Neural cell (in vitro differentiated cells): ENCODE measurements around the gene FBP2.

Experiments used
- CTCF ChIP-seq: fragments of 450-650 bp; IDR thresholded peaks from 2 replicates; pipeline ENCODE4 v1.5.1; 2014; ENCODE audit warnings: antibody characterized with exemption, mild to moderate bottlenecking, moderate library complexity; ENCODE audit not compliant: poor library complexity, severe bottlenecking
- MXI1 ChIP-seq: fragments of 450-650 bp; conservative IDR thresholded peaks from 2 replicates; pipeline ENCODE4 v1.6.1; 2014; ENCODE audit warnings: antibody characterized with exemption, mild to moderate bottlenecking; ENCODE audit not compliant: poor library complexity, severe bottlenecking
- POLR2AphosphoS5 ChIP-seq: IDR thresholded peaks from 2 replicates; pipeline ENCODE4 v1.6.1; 2012
- TAF1 ChIP-seq: IDR thresholded peaks from 2 replicates; pipeline ENCODE4 v1.6.1; 2012; ENCODE audit warnings: low read depth
- TF ChIP-seq, protein P1 (sequence below): IDR thresholded peaks from 2 replicates; pipeline ENCODE4 v1.6.1; 2012; ENCODE audit warnings: borderline replicate concordance

- TF ChIP-seq CTCF (no peak), TAF1 (no peak), POLR2AphosphoS5 (no peak), MXI1 (no peak)
- TF ChIP-seq, protein P1, sequence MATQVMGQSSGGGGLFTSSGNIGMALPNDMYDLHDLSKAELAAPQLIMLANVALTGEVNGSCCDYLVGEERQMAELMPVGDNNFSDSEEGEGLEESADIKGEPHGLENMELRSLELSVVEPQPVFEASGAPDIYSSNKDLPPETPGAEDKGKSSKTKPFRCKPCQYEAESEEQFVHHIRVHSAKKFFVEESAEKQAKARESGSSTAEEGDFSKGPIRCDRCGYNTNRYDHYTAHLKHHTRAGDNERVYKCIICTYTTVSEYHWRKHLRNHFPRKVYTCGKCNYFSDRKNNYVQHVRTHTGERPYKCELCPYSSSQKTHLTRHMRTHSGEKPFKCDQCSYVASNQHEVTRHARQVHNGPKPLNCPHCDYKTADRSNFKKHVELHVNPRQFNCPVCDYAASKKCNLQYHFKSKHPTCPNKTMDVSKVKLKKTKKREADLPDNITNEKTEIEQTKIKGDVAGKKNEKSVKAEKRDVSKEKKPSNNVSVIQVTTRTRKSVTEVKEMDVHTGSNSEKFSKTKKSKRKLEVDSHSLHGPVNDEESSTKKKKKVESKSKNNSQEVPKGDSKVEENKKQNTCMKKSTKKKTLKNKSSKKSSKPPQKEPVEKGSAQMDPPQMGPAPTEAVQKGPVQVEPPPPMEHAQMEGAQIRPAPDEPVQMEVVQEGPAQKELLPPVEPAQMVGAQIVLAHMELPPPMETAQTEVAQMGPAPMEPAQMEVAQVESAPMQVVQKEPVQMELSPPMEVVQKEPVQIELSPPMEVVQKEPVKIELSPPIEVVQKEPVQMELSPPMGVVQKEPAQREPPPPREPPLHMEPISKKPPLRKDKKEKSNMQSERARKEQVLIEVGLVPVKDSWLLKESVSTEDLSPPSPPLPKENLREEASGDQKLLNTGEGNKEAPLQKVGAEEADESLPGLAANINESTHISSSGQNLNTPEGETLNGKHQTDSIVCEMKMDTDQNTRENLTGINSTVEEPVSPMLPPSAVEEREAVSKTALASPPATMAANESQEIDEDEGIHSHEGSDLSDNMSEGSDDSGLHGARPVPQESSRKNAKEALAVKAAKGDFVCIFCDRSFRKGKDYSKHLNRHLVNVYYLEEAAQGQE: no peak
Measured at GRCh38 chr9:94624629-94625028, 31.0 kb upstream of the FBP2 start.
